ENCODE results near the gene MUC2.
A peak's percentile ranks its signal among the peaks of the same experiment; 100 is the strongest.

MUC2 gene

DNA sequence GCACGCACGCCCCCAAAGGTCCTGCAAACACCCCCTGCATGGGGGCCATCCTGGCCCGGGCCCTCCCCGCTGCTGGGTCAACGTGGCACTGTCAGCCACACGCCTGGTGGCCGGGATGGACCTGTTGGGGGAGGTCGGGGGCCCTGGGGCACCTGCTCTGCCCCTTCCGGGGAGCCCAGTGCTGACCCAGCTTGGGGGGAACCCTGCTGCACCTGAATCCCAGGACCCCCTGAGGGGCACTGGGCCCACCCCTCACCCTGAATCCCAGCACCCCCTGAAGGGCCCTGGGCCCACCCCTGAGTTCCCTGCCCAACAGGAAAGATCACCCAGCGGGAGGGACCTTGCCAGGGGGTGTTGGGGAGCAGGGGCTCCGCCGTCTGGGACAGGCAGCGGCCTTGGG, 37.7 kb upstream of the MUC2 start:
- no peak for DNase-seq

- DNase-seq = no peak
Measured at GRCh38 chr11:1037506-1038055, 37.1 kb upstream of the MUC2 start.

GRCh38 chr11:1038361-1038760, 36.3 kb upstream of the MUC2 start:
- DNase-seq = no peak

- no peak for DNase-seq
Measured at GRCh38 chr11:1038921-1039320, 35.8 kb upstream of the MUC2 start.

- no peak for DNase-seq
Measured at GRCh38 chr11:1039481-1040427, 34.9 kb upstream of the MUC2 start.

DNA sequence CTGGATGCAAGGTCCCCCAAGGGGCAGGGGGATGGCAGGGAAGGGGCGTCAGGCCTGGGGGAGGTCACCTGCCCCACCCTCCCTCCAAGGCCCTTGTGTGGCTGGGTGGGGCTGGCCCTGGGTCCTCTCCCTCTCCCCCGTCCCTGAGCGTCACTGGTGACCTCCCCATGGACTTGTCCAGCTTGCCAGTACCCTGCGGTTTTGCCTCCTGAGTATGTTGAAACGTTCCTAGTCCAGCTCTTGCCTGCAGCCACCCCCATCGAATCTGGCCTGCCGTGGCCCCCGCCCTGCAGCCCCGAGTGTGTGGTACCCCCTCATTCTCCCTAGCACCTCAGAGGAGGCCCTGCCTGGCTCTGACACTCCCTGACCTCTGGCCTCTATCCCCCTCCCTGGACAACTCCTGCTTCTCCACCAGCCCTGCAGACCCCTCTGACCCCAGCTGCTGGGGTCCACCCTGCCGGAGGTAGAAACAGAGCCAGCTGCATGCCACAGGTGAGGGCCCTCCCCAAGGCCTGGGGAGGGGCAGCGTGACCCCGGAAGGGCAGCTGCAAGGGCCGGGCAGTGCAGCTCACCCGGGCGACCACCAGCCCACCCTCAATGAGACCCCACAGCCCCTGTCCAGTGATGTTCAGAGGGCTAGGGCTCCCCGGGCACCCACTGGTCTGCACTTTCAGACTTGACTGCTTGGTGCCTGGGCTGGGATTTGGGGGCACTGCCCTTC, 34.1 kb upstream of the MUC2 start:
- no peak for DNase-seq

- DNase-seq = no peak
Measured at GRCh38 chr11:1041149-1041467, 33.6 kb upstream of the MUC2 start.

GRCh38 chr11:1041471-1041870, 33.2 kb upstream of the MUC2 start:
- DNase-seq = no peak

GRCh38 chr11:1041936-1042608, 32.6 kb upstream of the MUC2 start:
- DNase-seq = no peak

- DNase-seq = peak; percentile 12
Measured at GRCh38 chr11:1042626-1043562, 31.8 kb upstream of the MUC2 start.

DNA sequence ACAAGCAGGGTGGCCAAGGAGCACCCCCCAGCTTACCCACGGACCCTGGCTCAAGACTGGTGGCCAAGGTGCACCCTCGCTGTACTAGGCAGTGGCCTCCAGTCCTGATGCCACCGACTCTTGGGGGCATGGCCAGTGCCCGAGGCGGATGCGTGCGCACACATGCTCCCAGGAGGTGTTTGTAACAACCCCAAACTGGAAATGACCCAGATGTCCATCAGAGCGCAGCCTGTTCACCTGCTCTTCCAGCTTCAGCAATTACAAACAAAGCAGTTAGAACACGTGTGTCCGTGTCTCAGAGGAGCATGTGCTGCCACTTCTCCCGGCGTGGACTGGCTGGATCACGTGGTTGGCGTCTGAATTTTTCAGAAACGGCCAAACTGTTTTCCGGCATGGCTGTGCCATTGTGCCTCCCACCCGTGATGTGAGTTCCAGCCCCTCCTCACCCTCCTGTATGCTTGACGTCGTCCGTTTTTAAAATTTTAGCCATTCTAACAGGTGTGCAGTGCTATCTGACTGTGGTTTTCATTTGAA, 31.0 kb upstream of the MUC2 start:
- DNase-seq = no peak

DNA sequence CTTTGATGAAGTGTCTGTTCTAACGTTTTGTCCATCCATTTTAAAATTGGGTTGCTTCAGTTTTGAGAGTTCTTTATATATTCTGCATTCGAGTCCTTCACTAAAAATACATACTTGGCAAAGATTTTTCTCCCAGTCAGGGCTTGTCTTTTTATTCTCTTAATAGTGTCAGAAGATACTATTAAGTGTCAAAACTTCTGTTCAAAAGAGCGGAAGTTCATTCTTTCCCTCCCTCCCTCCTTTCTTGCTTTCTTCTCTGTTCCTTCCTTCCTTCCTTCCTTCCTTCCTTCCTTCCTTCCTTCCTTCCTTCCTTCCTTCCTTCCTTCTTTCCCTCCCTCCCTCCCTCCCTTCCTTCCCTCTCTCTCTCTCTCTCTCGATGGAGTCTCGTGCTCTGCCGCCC, 30.5 kb upstream of the MUC2 start:
- DNase-seq = no peak

- DNase-seq = no peak
Measured at GRCh38 chr11:1047595-1048156, 27.0 kb upstream of the MUC2 start.

DNA sequence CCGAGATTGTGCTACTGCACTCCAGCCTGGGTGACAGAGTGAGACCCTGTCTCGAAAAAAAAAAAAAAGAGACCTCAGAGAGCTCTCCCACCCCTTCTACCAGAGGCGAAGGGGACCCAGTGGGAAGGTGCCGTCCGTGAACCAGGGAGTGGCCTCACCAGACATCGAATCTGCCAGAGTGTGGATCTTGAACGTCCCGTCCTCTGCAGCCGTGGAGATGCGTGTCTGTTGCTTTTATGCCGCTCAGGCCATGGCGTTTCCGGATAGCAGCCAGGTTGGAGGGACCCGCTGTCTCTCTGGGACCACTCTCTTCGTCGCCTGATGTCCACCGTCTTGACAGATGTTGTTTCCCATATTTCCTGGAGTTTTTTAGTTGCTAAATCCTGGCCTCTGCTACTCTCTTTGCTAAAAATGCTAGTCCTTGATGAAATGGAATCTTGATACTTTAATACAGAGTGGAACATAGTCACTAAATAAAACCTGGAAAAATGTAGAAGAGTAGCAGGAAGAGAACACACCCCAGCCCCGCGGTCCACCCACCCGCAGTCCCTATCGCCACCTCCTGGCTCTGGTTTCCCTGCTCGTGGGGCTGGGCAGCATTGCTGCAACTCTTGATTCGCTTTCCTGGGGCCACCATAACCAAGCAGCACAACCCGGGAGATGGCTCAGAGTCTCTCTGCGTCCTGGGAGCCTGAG, 26.2 kb upstream of the MUC2 start:
- DNase-seq = no peak

- no peak for DNase-seq
Measured at GRCh38 chr11:1049071-1049405, 25.6 kb upstream of the MUC2 start.

DNA sequence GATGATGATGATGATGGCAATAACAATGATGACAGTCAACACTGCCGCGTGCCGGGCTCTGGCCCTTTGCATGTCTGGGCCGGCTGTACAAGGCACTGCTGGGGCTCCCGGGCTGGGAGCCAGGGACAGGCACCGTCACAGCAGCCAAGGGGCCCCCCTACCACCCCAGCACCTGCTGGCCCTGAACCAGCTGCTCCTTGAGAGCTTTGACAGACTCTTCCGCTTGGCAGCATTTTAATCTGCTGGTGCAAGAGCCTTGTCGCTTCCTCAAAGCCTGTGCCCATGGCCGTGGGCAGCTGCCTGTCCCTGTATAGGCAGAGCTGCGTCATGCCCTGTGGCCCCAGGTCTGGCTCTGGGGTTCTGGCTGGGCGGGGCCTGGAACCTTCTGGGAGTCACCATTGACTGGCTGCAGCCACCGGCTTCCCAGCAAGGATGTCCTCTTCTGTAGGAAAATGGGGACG, 25.2 kb upstream of the MUC2 start:
- peak; percentile 13 for DNase-seq

GRCh38 chr11:1049911-1050580, 24.6 kb upstream of the MUC2 start:
- no peak for DNase-seq

DNA sequence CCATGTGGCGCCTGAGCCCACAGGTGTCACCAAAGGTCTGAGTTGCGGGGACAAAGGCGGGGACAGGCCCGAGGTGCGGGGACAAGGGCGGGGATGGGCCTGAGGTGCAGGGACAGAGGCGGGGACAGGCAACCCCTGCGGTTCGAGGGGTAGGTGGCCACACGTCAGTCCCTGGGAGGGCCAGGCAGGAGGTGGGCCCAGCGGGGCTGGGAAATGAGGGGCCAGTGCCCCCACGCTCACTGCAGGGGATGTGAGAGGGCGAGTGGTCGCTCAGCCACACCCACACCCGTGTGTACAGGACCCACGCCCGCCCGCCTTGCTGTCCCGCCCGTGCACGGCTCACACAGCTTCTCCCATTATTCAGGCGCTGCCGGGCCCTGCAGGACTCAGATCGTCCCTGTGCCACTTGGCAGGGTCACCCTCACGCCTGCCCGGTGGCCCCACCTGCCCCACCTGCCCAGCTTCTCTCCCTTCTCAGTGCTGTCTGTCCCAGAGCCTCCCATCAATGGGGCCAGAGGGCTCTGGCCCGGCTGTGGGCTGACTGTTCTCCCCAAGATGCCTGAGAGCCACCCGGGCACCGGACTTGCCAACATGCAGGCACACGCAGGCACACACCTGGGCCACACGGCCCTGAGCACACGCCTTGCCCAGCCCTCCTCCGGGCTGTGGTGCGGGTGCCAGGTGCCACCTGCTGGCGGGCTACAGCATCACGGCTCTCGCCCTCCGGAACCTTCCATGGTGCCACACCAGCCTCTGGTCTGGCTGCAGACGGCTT, 23.9 kb upstream of the MUC2 start:
- DNase-seq = peak; percentile 76

GRCh38 chr11:1051356-1052132, 23.1 kb upstream of the MUC2 start:
- DNase-seq = no peak
